ENCODE data around the gene KAZN. TPM values are rescaled to one million over a fixed set of nuclear protein-coding genes. Genes with fewer than 3 reads are reported as not detected.

Gene KAZN
- total RNA-seq, 2 donors from 2014 or later: 0.46 to 0.58 TPM

DNA sequence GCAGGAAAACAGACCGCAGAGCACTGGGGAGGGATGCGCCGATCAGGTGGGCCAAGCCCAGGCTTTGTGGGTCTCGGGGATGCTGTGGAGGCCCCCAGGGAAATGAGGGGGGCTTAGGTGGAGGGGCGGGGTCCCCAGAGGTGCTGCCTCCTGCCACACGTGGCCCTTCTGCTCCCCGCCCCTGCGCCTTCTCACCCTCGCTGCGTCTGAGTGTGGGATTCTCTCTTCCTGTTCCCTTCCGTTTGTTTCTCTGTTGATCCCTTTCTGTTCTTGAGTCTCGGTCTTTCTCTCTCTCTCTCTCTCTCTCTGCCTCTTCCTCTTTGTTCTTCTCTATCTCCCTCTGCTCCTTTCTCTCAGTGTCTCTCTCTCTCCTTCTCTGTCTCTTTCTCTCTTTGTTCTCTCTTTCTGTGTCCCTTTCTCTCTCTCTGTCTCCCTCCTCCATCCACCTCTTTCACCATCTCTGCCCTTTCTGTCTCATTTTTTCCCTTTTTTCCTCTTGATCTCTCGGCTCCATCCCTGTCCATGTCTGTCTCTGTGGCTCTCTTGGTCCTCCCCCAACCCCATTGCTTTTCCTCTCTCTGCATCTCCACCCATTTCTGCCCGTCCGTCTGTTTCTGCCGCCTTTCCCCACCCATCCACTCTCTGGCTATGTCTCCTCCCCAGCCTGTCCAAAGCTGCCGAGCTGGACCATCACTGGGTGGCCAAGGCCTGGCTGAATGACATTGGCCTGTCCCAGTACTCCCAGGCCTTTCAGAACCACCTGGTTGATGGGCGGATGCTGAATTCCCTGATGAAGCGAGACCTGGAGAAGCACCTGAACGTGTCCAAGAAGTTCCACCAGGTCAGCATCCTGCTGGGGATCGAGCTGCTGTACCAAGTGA, 502.6 kb downstream of the KAZN start:
- peak overlapping the region in 1 of 2 donors; percentile 2 for H3K4me3 Mint-ChIP-seq
- H3K27ac Mint-ChIP-seq: no peak overlapping the region
- no peak for DNase-seq

GRCh38 chr1:15101801-15102200, 503.3 kb downstream of the KAZN start:
- DNase-seq (no peak), ATAC-seq (replicated peaks in 1 of 2) (no peak)
- Mint-ChIP-seq H3K4me1 (ENCODE audit: low read depth) (no peaks in the 10 kb centered on the region), H3K36me3 (ENCODE audit: insufficient read depth in 2 of 2) (no peaks in the 10 kb centered on the region), H3K9me3 (no peaks in the 10 kb centered on the region), H3K27ac (no peak overlapping the region), H3K27me3 (ENCODE audit: low read depth) (peaks cover 33% of the 10 kb centered on the region), H3K4me3 (no peak overlapping the region)

More for the DNA sequence above, 502.6 kb downstream of the KAZN start:
- H3K9me3 Mint-ChIP-seq: no peaks in the 10 kb centered on the region
- no peaks in the 10 kb centered on the region for H3K36me3 Mint-ChIP-seq (ENCODE audit: insufficient read depth in 2 of 2)
- no peaks in the 10 kb centered on the region for H3K4me1 Mint-ChIP-seq (ENCODE audit: low read depth)
- peaks cover 33% of the 10 kb centered on the region for H3K27me3 Mint-ChIP-seq (ENCODE audit: low read depth)
- no peak for ATAC-seq (replicated peaks in 1 of 2)

DNA sequence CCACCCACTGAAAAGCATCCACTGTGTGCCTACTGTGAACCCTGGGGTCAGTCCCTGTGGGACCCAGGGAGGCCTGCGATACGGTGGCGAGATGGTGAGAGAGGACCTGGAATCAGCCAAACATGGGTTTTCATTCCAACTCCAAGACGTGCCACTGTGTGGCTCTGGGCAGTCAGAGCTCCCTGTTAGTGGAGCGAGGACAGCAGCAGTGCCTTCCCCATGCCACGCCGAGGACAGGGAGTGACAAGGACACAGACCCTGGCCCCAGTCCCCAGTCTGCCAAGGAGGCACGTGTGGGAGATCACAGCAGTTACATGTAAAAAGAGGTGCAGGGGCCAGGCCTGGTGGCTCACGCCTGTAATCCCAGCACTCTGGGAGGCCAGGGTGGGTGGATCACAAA, 504.2 kb downstream of the KAZN start:
- Mint-ChIP-seq H3K36me3 (ENCODE audit: insufficient read depth in 2 of 2) (no peaks in the 10 kb centered on the region), H3K4me1 (ENCODE audit: low read depth) (no peaks in the 10 kb centered on the region), H3K27ac (no peak overlapping the region)

GRCh38 chr1:15103211-15103610, 504.7 kb downstream of the KAZN start:
- Mint-ChIP-seq H3K27me3 (ENCODE audit: low read depth) (peaks cover 33% of the 10 kb centered on the region), H3K9me3 (no peaks in the 10 kb centered on the region), H3K4me3 (no peak overlapping the region), H3K36me3 (ENCODE audit: insufficient read depth in 2 of 2) (no peaks in the 10 kb centered on the region), H3K4me1 (ENCODE audit: low read depth) (no peaks in the 10 kb centered on the region), H3K27ac (no peak overlapping the region)
- ATAC-seq (replicated peaks in 1 of 2) (no peak), DNase-seq (no peak)

More for the DNA sequence above, 504.2 kb downstream of the KAZN start:
- peaks cover 33% of the 10 kb centered on the region for H3K27me3 Mint-ChIP-seq (ENCODE audit: low read depth)
- ATAC-seq (replicated peaks in 1 of 2) (no peak), DNase-seq (no peak)
- no peak overlapping the region for H3K4me3 Mint-ChIP-seq
- H3K9me3 Mint-ChIP-seq: no peaks in the 10 kb centered on the region

DNA sequence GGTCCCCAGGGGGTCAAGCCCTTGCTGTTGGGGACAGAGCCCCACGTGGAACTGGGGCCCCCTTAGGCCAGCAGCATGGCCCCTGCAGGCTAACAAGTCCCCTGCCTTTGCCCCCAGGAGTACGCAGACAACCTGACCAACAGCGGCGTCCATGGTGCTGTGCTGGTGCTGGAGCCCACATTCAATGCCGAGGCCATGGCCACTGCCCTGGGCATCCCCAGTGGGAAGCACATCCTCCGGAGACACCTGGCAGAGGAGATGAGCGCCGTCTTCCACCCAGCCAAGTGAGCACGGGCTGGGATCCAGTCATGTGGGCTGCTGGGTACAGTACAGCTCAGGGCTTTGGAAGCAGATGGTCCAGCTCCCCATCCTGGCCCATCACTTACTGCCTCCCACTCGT, 505.4 kb downstream of the KAZN start:
- ATAC-seq (replicated peaks in 1 of 2): no peak
- no peaks in the 10 kb centered on the region for H3K36me3 Mint-ChIP-seq (ENCODE audit: insufficient read depth in 2 of 2)
- H3K27ac Mint-ChIP-seq: no peak overlapping the region
- H3K27me3 Mint-ChIP-seq (ENCODE audit: low read depth): peaks cover 32% of the 10 kb centered on the region
- no peaks in the 10 kb centered on the region for H3K9me3 Mint-ChIP-seq
- no peaks in the 10 kb centered on the region for H3K4me1 Mint-ChIP-seq (ENCODE audit: low read depth)
- no peak for DNase-seq
- no peak overlapping the region for H3K4me3 Mint-ChIP-seq

DNA sequence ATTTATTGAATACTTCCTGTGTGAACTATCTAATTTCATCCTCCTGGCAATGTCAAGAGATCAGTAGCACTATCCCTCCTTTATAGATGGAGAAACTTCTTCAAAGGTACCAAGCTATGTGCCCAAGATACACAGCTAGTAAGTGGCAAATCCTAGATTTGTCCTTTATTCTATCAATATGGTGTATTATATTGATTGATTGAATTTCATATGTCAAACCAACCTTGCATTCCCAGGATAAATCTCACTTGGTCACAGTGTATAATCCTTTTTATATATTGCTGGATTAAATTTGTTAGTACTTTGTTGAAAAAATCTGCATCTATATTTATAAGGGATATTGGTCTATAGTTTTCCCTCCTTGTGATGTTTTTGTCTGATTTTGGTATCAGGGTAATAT, 506.3 kb downstream of the KAZN start:
- Mint-ChIP-seq H3K36me3 (ENCODE audit: insufficient read depth in 2 of 2) (no peaks in the 10 kb centered on the region), H3K4me3 (no peak overlapping the region), H3K27ac (no peak overlapping the region), H3K9me3 (no peaks in the 10 kb centered on the region), H3K4me1 (ENCODE audit: low read depth) (no peaks in the 10 kb centered on the region), H3K27me3 (ENCODE audit: low read depth) (peaks cover 24% of the 10 kb centered on the region)
- no peak for ATAC-seq (replicated peaks in 1 of 2)
- no peak for DNase-seq

- Mint-ChIP-seq H3K36me3 (ENCODE audit: insufficient read depth in 2 of 2) (no peaks in the 10 kb centered on the region), H3K9me3 (no peaks in the 10 kb centered on the region), H3K27me3 (ENCODE audit: low read depth) (peaks cover 5% of the 10 kb centered on the region), H3K4me1 (ENCODE audit: low read depth) (no peaks in the 10 kb centered on the region), H3K4me3 (no peak overlapping the region), H3K27ac (no peak overlapping the region)
- DNase-seq (no peak), ATAC-seq (replicated peaks in 1 of 2) (no peak)
These were observed 508.1 kb downstream of the KAZN start for GRCh38 chr1:15106608-15107007.

DNA sequence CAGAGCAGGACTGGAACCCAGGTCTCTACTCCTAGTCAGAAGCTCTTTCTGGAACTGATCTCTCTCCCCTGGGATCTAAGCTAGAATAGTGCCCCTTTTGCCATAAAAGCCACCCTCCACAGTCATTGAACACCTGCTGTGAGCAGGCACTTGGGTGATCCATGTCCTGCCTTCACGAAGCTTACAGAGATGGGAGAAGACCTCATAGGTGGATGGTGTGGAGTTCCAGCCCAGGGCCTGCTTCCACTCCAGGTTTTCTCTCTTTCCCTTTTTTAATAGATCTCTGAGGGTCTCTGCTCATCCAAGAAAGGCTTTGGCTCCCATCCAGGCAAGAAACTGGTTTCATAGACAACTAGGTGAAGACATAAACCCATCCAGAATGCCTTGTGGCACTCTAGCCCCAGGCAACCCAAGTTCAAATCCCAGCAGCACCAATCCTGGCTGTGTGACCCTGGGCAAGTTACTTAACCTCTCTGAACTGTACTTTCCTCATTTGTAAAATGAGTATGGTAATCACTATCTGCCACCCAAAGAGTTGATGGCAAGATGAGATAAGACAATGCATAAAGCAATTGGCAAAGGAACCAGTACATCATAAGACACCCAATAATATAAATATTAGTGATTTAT, 508.7 kb downstream of the KAZN start:
- H3K27me3 Mint-ChIP-seq (ENCODE audit: low read depth): no peaks in the 10 kb centered on the region
- no peak for ATAC-seq (replicated peaks in 1 of 2)
- H3K27ac Mint-ChIP-seq: no peak overlapping the region
- H3K4me1 Mint-ChIP-seq (ENCODE audit: low read depth): peaks cover 4% of the 10 kb centered on the region
- H3K9me3 Mint-ChIP-seq: no peaks in the 10 kb centered on the region
- no peaks in the 10 kb centered on the region for H3K36me3 Mint-ChIP-seq (ENCODE audit: insufficient read depth in 2 of 2)
- DNase-seq: no peak
- H3K4me3 Mint-ChIP-seq: no peak overlapping the region

GRCh38 chr1:15107911-15108310, 509.4 kb downstream of the KAZN start:
- no peak overlapping the region for H3K27ac Mint-ChIP-seq
- no peak overlapping the region for H3K4me3 Mint-ChIP-seq
- DNase-seq (no peak), ATAC-seq (replicated peaks in 1 of 2) (no peak)
- no peaks in the 10 kb centered on the region for H3K9me3 Mint-ChIP-seq
- H3K4me1 Mint-ChIP-seq (ENCODE audit: low read depth): peaks cover 11% of the 10 kb centered on the region
- H3K36me3 Mint-ChIP-seq (ENCODE audit: insufficient read depth in 2 of 2): no peaks in the 10 kb centered on the region
- no peaks in the 10 kb centered on the region for H3K27me3 Mint-ChIP-seq (ENCODE audit: low read depth)

GRCh38 chr1:15110128-15110866, 511.8 kb downstream of the KAZN start:
- no peak overlapping the region for H3K27ac Mint-ChIP-seq
- no peak overlapping the region for H3K4me3 Mint-ChIP-seq
- H3K27me3 Mint-ChIP-seq (ENCODE audit: low read depth): no peaks in the 10 kb centered on the region
- ATAC-seq (replicated peaks in 1 of 2): no peak
- no peaks in the 10 kb centered on the region for H3K36me3 Mint-ChIP-seq (ENCODE audit: insufficient read depth in 2 of 2)
- peaks cover 11% of the 10 kb centered on the region for H3K4me1 Mint-ChIP-seq (ENCODE audit: low read depth)
- H3K9me3 Mint-ChIP-seq: no peaks in the 10 kb centered on the region
- DNase-seq: no peak

- no peak overlapping the region for H3K4me3 Mint-ChIP-seq
- no peaks in the 10 kb centered on the region for H3K36me3 Mint-ChIP-seq (ENCODE audit: insufficient read depth in 2 of 2)
- no peak for ATAC-seq (replicated peaks in 1 of 2)
- no peak for DNase-seq
- no peaks in the 10 kb centered on the region for H3K27me3 Mint-ChIP-seq (ENCODE audit: low read depth)
- H3K9me3 Mint-ChIP-seq: no peaks in the 10 kb centered on the region
- H3K4me1 Mint-ChIP-seq (ENCODE audit: low read depth): peaks cover 11% of the 10 kb centered on the region
- no peak overlapping the region for H3K27ac Mint-ChIP-seq
These were observed 512.4 kb downstream of the KAZN start for GRCh38 chr1:15110867-15111230.

DNA sequence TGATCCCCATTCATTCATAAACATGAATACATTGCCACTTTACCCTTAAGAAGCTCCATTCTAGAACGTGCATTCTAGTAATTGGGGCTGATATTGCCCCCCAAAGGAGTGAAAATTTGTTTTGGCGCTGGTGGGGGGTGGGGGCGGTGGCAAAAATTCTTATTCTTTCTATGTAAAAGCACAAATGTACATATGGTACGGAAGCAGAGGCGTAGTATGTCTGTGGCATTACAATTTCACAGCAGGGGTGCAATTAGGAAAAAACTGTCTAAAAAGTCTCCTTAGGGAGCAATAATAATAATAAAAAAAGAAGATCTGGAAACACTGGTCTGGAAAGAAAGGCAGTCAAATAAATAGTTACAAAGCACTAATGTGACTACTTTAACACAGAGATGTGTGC, 514.7 kb downstream of the KAZN start:
- H3K4me1 Mint-ChIP-seq (ENCODE audit: low read depth): peaks cover 11% of the 10 kb centered on the region
- DNase-seq: no peak
- H3K4me3 Mint-ChIP-seq: no peak overlapping the region
- no peaks in the 10 kb centered on the region for H3K27me3 Mint-ChIP-seq (ENCODE audit: low read depth)
- ATAC-seq (replicated peaks in 1 of 2): no peak
- H3K9me3 Mint-ChIP-seq: no peaks in the 10 kb centered on the region
- no peaks in the 10 kb centered on the region for H3K36me3 Mint-ChIP-seq (ENCODE audit: insufficient read depth in 2 of 2)
- H3K27ac Mint-ChIP-seq: no peak overlapping the region

- ATAC-seq (replicated peaks in 1 of 2) (no peak), DNase-seq (no peak)
- H3K27ac Mint-ChIP-seq: no peak overlapping the region
- H3K36me3 Mint-ChIP-seq (ENCODE audit: insufficient read depth in 2 of 2): no peaks in the 10 kb centered on the region
- no peaks in the 10 kb centered on the region for H3K9me3 Mint-ChIP-seq
- peaks cover 11% of the 10 kb centered on the region for H3K4me1 Mint-ChIP-seq (ENCODE audit: low read depth)
- H3K27me3 Mint-ChIP-seq (ENCODE audit: low read depth): no peaks in the 10 kb centered on the region
- no peak overlapping the region for H3K4me3 Mint-ChIP-seq
These were observed 516.4 kb downstream of the KAZN start for GRCh38 chr1:15114884-15115283.

Data from activated T-cell treated with anti-CD3 and anti-CD28 coated beads, Interleukin-2, amount 50 U/mL, for 72 hours (primary cell).